Forelimb muscle (tissue), 1 donor: ENCODE data around the gene ACOXL. TPM values are rescaled to one million over a fixed set of nuclear protein-coding genes. Genes with fewer than 3 reads are reported as not detected.
"Not testable (repeated sequence)": the region's sequence is repeated elsewhere in the genome, so short reads cannot be mapped to it uniquely, and the experiment has no call there.

ENCODE experiments used
- DNase-seq: peaks from one replicate; pipeline ENCODE4 v3.0.0-alpha.2; 2013; ENCODE audit warnings: low read depth
- polyA plus RNA-seq: library from polyadenylated mRNA; unstranded; fragments of 120-200 nt; gene quantifications from one replicate; pipeline ENCODE4 v1.2.1, GENCODE V29; 2013; ENCODE audit not compliant: insufficient read length

Gene ACOXL
- 0.11 TPM for polyA plus RNA-seq

DNA sequence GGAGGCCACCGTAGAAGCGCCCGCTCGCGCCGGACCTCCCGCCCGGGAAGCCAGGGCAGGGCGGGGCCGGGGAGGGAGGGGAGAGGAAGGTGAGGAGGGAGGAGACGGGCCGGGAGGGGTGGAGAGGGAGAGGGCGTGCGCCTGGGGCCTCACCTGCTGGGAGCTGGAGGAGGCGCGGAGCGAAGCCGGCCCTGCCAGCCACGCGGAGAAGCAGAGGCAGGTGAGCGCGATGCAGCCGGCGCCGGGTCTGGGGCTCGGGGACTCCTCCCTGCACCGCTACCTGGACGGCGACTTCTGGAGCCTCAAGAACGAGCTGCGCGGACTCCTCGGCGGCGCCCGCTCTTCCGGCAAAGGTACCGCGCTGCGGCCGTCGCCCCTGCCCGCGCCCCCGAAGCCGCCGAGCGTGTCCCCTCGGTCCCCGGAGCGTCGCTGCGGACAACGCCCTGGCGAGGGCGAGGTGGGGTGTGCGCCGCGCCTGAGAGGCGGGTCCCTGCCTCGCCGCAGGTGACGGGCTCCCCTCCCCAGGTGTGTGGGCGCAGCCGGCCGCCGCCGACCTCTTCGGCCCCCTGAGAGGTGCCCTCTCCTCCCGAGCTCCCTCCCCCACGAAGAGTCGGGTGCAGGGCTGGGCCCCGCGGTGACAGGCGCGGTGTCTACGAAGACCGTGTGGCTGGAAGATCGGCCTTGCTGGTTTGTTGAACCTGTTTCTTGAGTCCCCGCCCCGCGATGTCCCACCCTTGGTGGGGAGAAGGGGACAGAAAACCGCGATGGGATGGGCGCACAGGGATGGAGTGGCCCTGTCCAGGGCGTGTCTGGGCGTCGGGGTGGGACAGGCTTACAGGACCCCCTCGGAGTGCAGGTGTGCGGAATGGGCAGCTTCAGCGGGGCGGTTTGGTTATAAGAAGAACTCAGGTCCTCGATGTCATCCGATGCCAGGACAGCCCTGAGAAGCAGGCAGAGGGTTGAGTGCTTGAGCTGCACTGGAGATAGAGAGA lies at the start of gene ACOXL:
Gene ACOXL (plus strand): TSS at position 152 of the 992 bp plus-strand sequence. CDS start 35,817 bp downstream, outside the sequence.
- no peak for DNase-seq

DNA sequence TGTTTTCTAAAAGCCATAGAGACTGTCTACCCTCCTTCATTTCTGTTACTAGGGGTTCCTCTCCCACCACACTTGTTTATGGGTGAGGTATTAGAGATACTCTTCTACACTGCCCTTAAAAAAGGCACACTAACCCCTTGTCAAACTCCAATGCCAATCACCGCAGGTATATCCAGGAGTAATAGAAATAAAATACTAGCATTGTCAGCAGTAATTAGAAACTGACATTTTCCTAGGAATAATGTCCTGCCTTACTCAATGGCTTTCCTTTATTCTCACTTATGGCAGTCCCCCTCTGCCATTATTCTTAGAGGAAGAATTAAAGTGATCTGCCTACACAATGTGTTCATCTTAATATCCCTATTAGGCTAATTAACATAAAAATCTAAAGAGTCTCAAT lies 49.5 kb upstream of the ACOXL start:
- no peak for DNase-seq

DNA sequence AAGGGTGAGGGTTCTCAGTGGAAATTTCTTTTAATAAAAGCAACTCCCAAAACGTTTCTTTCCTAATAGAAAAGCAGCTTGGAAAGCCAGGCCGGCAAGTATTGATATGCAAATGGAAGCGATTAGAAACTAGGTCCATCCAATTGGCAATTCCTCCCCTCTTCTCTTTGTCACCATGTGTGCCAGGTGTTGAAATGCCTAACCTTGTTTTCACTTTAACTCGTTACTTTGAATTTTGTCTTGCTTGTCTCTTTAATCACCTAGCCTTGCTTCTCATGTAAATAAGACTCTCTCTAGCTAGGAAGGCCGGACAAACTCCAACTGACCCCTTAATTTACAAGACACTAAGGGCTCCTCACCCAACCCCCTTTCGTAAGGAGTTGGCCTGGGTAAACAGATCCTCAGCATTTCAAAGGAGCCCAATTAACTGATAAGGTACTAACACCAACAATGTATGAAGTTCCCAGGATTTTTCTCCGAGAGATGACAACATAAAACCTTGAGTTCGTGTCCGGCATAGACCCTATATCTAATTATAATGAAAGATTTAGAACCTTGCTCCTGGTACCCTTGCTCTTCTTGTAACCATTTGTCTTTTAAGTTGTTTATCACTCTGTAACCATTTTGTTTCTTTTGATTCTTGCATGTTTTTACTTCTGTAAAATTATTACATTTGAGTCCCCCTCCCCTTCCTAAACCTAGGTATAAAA lies 44.4 kb upstream of the ACOXL start:
- not testable (repeated sequence) for DNase-seq

DNA sequence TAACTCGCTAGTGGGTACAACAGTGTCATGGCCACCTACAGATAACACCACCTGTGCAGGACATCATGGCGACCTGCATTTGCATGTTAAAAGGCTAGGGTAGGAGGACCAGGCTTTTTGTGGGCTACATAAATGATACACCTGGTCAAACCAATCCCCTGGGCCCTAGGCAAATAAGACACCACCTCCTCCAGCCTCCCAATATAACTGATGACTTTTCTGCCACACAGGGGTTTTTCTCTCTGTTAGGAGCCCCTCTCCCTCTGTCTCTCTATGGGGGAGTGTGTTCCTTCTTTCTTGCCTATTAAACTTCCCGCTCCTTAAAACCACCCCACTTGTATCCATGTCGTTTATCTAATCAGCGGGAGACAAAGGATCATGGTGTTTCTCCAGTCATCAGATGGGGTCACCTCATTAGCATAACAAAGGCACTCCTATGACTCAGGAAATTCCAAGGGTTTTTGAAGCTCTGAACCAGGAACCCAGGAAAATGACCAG lies 43.7 kb upstream of the ACOXL start:
- no peak for DNase-seq

DNA sequence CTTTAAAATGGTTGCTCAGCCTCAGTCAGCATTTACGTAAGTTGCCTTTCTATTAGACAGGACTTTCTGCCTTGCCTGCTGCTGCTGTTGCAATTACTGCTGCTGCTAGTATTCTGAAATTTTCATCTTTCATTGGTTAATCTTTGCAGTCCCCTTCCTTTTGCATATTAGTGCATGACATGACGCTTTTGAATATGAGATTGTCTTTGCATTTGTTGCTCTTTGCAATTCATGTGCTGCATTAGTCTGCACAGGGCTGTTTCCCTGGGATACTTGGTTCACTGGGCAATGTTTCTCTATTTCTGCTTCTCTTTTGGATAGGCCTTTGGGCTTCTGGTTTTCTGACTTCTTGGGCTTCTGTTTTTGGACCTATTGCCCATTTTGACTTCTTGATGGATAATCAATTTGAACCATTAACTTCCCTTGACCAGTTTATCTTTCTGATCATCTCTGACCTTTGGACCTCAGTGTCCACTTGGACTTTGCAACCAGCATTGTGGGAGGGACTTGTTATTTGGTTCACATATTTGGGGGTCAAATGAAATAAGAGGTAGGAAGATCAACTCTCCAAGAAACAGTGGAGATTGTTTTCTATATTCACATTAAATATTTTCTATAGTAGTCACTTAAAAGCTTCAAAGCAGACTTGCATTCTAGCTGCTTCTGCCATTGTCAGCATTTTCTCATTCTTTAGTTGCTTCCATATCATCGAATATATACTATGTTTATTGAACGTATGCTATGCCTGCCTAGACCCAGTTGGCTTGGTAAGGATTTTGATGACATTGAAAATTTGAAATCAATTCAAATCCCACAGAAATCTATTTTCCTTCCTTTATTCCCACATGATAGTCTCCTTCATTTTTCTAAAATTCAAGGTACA lies 42.0 kb upstream of the ACOXL start:
- no peak for DNase-seq

DNA sequence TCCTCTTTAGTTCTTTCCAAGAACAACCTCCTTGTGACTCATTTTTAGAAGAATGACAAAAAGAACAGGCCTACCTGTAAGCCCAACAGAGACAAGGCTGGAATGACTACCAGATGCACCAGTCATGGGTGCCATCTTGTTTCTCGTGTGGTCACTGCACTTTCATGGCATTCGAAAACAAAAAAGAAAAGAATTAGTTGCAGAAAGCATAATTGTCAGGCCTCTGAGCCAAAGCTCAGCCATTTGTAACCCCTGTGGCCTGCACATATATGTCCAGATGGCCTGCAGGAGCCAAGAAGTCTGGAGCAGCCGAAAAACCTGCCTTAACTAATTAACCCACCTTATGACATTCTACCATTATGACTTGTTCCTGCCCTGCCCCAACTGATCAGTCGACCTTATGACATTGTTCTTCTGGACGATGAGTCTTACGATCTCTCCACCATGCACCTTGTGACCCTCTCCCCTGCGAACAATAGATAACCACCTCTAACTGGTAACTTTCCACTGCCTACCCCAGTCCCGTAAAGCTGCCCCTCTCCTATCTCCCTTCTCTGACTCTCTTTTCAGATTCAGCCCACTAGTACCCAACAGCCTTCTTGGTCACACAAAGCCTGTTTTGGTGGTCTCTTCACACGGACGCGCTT lies 40.6 kb upstream of the ACOXL start:
- DNase-seq: no peak

DNA sequence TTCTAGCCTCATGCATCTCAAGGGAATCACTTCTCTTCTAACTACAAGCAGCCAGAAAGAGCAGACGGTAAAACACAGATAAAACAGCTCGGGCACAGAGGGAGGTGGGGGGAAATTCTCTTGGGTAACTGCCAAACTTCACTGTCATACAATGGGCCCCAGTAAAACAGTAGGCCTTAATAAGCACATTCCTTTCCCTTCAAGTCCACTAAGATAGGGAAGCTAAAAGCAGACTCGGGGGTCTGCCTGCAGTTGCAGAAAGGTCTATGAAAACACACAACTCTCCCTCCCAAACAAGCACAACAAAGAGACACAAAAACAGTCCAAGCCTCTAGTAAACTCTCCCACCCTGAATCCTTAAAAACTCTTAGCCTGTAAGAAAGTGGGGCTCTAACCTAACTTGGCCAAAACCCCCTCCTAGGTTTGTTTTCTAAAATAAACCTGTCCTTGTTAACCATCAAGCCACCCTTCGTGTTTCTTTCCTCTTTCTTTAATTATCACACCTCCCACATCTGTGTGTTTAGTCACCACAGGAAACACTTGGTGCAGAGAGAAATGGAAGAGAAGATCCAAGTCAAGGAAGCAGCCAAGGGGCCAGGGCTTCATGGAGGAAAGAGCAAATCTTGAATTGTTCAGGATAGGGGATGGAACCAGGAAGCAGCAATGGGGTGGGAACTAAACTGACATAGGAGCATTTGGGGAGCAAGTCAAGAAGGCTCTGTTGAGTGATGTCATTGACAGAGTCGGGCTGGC lies 37.1 kb upstream of the ACOXL start:
- DNase-seq: not testable (repeated sequence)

DNA sequence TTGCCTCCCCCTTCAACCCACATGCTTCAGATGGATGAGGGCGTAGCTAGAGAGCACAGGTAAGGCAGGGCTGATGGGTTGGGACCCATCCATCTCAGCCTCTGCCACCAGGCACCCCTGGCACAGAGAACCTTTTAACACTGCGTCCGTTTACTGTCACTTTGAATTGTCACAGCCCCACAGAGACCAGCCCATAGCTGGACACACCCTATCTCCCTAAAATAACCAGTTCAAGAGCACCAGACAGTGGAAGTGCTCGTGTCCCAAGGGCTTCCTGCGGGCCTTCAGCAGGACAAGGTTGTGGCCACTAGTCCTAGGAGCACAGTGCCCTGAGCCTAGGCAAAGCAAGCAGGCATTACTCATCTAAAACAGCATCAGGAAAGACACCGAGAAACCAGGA lies 34.1 kb upstream of the ACOXL start:
- DNase-seq: not testable (repeated sequence)

DNA sequence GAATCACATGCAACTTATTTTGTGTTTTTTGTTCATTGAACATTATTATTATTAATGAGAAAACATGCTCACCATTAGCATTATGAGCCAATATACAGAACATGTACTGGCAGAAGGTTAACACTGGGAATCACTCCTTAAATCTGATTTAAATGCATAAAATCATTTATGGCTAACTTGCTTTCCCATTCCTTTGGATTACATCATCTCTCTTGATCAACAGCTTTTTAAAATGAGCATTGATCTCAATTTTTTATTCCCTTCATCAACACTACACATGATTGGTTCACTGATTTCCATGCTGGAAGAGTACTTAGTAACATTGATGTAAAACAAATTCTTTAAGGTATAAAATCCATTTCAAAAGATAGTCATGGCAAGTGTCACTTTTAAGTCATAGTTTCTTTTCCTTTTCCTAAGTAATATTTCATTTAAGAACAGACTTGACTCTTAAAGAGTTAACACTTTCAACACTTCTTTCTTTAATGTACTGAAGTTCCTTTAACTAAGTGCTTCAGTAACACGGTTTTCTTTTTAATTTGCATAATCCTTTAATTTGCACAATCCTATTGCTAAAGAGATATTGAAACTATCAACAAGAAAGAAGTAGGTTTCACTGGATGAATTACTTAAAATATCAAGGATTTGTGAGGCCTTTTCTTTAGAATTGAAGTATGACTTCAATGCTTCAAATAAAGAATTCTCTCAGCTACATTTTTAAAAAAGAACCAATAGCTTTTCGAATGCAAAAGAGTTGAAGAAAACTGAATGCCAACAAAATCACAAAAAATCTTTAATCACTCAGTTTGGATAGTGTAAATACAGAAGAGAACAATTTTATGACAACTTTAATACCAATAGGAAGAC lies 29.6 kb upstream of the ACOXL start:
- DNase-seq: no peak

DNA sequence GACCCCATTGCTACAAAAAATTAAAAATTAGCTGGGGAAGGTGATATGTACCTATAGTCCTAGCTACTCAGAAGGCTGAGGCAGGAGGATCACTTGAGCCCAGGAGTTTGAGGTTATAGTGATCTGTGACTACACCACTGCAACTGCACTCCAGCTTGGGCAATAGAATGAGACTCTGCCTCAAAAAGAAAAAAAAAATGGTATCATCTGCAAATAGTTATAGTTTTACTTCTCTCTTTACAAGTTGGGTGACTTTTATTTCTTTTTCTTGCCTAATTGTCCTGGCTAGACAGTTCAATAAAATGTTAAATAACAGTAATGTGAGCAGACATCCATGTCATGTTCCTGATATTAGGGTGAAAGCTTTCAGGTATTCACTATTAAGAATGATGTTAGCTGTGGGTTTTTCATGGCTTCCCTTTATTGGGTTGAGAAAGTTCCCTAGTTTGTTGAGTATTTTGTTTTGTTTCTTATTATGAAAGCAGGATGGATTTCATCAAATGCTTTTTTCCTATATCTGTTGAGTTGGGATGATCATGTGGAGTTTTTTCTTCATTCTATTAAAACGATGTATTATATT lies 24.9 kb upstream of the ACOXL start:
- no peak for DNase-seq

DNA sequence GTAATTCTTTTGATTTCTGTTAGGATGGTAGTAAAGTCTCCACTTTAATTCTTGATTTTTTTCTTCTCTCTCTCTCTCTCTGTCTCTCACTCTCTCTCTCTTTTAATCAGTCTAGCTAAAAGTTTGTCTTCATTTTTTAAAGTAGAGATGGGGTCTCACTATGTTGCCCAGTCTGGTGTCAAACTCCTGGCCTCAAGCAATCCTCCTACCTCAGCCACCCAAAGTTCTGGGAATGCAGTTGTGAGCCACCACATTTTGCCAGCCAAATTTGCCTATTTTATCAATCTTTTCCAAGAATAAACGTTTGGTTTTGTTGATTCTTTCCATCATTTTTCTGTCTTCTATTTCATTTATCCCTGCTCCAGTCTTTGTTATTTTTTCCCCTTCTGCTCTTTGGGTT lies 23.9 kb upstream of the ACOXL start:
- no peak for DNase-seq

DNA sequence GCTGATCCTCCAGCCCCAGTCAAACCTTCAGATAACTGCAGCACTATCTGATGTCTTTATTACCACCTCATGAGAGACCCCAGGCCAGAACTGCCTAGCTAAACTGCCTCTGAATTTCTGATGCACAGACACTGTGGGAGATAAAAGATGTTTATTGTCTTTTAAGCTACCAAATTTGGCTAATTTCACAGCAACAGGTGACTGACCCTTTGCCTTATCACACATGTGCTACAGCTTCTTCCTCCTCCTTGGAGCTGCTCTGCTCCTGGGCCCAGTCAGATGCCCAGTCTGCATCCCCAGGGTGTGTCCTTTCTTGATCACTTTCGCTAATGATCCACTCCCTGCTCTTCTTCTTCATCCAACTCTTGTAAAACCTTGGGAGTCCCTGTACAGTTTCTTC lies 19.6 kb upstream of the ACOXL start:
- no peak for DNase-seq

DNA sequence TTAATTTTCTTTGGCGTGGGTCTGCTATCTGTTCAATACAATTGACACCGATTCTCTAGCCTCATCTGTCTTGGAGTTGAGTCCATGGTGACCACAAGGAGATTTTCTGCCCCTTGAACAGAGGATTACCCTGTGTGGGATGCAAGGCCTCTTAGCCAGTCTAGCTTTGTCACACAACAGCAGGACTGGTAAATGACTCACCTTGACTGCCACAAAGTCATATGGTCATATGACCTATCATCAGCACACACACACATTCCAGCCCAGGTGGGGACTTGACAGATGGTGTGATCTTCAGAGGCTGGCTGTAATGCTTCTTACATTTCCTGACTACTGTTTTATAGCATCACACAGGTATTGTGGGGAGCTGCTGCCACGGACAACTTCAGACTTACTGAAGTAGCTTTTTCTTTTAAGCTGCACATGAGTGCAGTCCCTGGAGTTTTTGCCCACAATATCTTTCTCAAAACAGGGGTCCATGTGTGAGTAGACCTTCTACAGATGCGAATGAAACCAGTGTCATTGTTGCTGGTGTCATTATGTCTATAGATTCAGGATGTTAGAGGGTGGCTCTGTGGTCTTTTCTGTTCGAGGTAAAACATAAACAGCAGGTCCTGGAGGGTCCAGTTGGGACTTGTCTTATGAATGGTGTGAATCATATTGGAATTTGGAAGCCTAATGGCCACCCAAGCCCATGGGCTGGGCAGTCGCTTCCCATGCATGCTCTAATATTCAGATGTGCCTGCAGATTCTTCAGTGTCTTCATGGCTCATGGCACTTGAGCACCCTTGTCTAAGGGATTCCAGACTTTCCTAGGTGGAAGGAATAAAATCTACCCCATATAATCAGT lies 18.6 kb upstream of the ACOXL start:
- DNase-seq: no peak

DNA sequence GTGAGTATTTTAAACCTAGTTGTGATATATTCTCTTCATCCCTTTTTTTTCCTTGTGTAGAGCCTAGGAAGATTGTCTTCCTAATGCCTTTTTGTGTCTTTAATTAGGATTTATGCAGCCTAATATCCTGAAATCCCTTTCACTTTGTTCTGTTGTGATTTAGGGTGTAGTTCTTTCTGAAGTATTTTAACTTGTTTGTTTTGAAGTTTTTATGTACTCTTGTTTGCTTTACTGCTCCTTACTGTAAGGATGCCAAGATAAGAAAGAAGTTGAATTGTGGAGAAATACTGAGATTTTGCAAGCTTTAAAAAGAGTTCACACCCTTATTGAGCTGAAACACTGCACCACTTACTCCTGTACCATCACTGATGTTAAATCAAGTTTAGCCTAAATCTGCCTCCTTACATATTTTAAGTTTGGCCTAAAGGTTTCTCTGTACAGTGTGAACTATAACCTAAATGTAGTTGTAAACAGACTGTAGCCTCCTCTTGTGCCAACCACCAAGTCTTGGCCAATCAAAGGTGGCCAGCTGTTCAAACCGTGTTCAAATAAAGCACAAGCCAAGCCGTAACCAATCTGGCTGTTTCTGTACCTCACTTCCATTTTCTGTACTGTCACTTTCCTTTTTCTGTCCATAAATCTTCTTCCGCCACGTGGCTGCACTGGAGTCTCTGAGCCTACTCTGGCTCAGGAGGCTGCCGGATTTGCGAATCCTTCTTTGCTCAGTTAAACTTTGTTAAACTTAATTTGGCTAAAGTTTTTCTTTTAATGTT lies 17.7 kb upstream of the ACOXL start:
- no peak for DNase-seq

DNA sequence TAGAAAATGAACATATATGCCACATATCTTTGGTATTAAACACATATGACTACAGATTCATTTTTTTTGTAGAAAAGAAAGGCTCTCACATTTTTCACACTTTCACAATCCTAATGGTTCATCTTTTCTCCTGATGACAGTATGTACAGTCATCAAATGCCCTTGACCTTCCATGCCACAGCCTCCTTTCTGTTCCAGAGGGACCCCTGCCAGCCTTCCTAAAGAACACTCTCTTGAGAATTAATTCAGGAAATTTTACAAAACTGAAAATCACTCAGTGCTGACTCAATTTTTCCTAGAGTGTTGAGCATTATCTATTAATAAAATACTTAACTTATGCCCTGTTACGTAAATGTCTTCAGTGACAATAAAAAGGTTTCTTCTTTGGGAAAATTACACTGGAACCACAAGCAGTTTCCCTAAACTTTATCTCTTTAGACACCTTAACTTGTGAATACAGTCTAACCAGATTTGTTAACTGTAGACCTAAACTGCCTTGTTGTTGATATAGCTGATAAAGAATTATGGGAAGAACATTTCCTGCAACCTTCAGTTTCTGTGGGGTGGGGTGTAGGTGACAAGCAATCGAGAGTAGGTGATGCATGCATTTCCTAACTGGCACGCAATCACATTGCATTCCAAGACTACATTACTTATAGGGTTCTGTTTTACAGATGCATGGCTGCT lies 15.3 kb upstream of the ACOXL start:
- DNase-seq: no peak

DNA sequence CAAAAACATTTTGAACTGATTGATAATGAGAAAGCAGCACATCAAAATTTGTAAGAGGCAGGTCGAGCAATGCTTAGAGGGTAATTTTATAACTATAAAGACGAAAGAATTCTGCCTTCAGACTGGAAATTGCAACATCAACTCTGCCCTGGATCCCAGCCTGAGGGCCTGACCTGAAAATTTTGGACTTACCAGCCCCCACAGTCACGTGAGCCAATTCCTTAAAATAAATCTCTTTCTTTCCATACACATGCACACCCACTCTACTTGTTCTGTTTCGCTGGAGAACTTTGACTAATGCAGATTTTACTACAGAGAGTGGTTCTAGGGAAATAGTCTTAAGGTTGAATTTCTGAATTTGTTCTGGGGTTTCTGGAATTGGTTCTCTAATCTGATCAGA lies 14.6 kb upstream of the ACOXL start:
- DNase-seq: peak; percentile 14

DNA sequence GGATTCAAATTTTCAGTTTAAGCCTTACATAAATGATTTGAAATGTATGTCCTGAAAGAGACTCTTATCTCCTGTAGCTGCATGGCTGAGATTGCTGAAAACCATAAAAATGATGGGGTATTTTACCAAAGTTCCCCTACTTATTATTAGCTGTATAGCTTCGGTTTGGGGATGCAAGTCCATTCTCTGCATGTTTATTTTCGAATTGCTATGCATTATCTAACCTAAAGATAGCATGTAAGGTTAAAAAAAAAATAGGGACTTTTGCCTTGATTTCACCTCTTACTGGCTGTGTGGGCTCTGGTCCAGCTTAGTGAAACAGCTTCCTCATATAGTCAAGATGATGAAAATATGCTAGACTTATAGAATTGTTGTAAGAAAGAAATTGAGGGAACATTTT lies 14.0 kb upstream of the ACOXL start:
- no peak for DNase-seq
